H1 (cell line): ENCODE results near the gene TOMM40. TPM values are rescaled to one million over a fixed set of nuclear protein-coding genes. Genes with fewer than 3 reads are reported as not detected.
"Not testable (repeated sequence)": the region's sequence is repeated elsewhere in the genome, so short reads cannot be mapped to it uniquely, and the experiment has no call there.

ENCODE experiments used
- CTCF ChIA-PET: fragments of 300-600 bp; sonication (Branson Sonifier 250); formaldehyde crosslinking; loops from one replicate; lab custom pipeline; 2021; ENCODE audit not compliant: partially characterized antibody; lab: Charles Lee
- POLR2A ChIA-PET: fragments of 300-600 bp; sonication (Branson Sonifier 250); formaldehyde crosslinking; loops from one replicate; lab custom pipeline; 2021; ENCODE audit warnings: inconsistent platforms; ENCODE audit not compliant: partially characterized antibody; lab: Charles Lee
- DNase-seq, 2 experiments: peaks; one replicate each; pipeline versions ENCODE4 v3.0.0 to v3.0.0-alpha.2; 2010 to 2022; ENCODE audit warnings: low spot score in 2 of 2, low read depth in 1 of 2, mixed read lengths in 1 of 2
- FAIRE-seq: peaks from 2 replicates; lab custom pipeline; 2011; peaks lifted over from hg19 to GRCh38; lab: Jason Lieb, UNC
- H2AFZ ChIP-seq: 2 replicates; pipeline ENCODE4 v1.8.1; 2012; ENCODE audit warnings: low read length, inconsistent platforms
- H2AK5ac ChIP-seq: 2 replicates; pipeline ENCODE4 v1.6.1; 2013; ENCODE audit warnings: low read depth, low read length
- H2BK120ac ChIP-seq: replicated peaks from 2 replicates; pipeline ENCODE3; 2013; ENCODE audit warnings: low read depth, low read length, inconsistent platforms
- H2BK12ac ChIP-seq: 2 replicates; pipeline ENCODE4 v1.6.1; 2013; ENCODE audit warnings: low read depth, low read length
- H2BK15ac ChIP-seq: 2 replicates; pipeline ENCODE4 v1.6.1; 2013; ENCODE audit warnings: low read length
- H2BK20ac ChIP-seq: 2 replicates; pipeline ENCODE4 v1.6.1; 2013; ENCODE audit warnings: low read length
- H2BK5ac ChIP-seq: 2 replicates; pipeline ENCODE4 v1.6.1; 2013; ENCODE audit warnings: low read depth, low read length
- H3K14ac ChIP-seq: 2 replicates; pipeline ENCODE4 v1.6.1; 2013; ENCODE audit warnings: inconsistent platforms; ENCODE audit not compliant: insufficient read length
- H3K18ac ChIP-seq: 2 replicates; pipeline ENCODE4 v1.6.1; 2013; ENCODE audit warnings: low read length; ENCODE audit errors: extremely low read depth
- H3K23ac ChIP-seq: 2 replicates; pipeline ENCODE4 v1.6.1; 2013; ENCODE audit warnings: inconsistent platforms; ENCODE audit not compliant: insufficient read length
- H3K23me2 ChIP-seq: 2 replicates; pipeline ENCODE4 v1.6.1; 2013; ENCODE audit warnings: low read depth, low read length
- H3K27ac ChIP-seq: 2 replicates; pipeline ENCODE4 v1.6.1; 2011; ENCODE audit warnings: low read depth, low read length, inconsistent platforms
- H3K27me3 ChIP-seq, 4 experiments: replicated peaks in 1 of 4; 1 replicate in 1 of 4; 2 replicates in 3 of 4; pipeline versions ENCODE4 v1.6.1 to v1.8.1; 2011 to 2013; ENCODE audit warnings: low read length in 3 of 4, mild to moderate bottlenecking in 3 of 4, inconsistent platforms in 2 of 4, mixed read lengths in 2 of 4, moderate library complexity in 1 of 4; ENCODE audit not compliant: control insufficient read depth in 3 of 4, insufficient read depth in 3 of 4; ENCODE audit errors: extremely low read depth in 1 of 4
- H3K36me3 ChIP-seq, 4 experiments: 2 replicates each; pipeline versions ENCODE4 v1.6.1 to v1.8.1; 2011 to 2013; ENCODE audit warnings: mild to moderate bottlenecking in 4 of 4, low read length in 3 of 4, moderate library complexity in 2 of 4, control low read depth in 1 of 4, inconsistent platforms in 1 of 4; ENCODE audit not compliant: insufficient read depth in 4 of 4, control insufficient read depth in 2 of 4
- H3K4ac ChIP-seq: replicated peaks from 2 replicates; pipeline ENCODE3; 2013; ENCODE audit warnings: low read length, low read depth, mixed read lengths, inconsistent platforms; ENCODE audit not compliant: insufficient read length
- H3K4me1 ChIP-seq, 4 experiments: replicated peaks in 1 of 4; 1 replicate in 1 of 4; 2 replicates in 3 of 4; pipeline versions ENCODE4 v1.6.1 to v1.8.1; 2011 to 2013; ENCODE audit warnings: low read length in 3 of 4, inconsistent platforms in 2 of 4, mixed read lengths in 1 of 4; ENCODE audit not compliant: insufficient read depth in 4 of 4, control insufficient read depth in 3 of 4
- H3K4me2 ChIP-seq, 2 experiments: 2 replicates each; pipeline versions ENCODE4 v1.6.1 to v1.8.1; 2011 to 2013; ENCODE audit warnings: low read depth in 2 of 2, low read length in 2 of 2, control low read depth in 1 of 2, inconsistent platforms in 1 of 2, mild to moderate bottlenecking in 1 of 2; ENCODE audit not compliant: insufficient read depth in 1 of 2
- H3K4me3 ChIP-seq, 4 experiments: fragments of 200-600, 300-600 bp in 1 of 4; sonication (generic), shearing (Covaris generic), sonication (Bioruptor Twin) in 1 of 4; 2 replicates each; pipeline versions ENCODE4 v1.5.1 to v1.8.1; 2011 to 2016; ENCODE audit warnings: low read length in 4 of 4, low read depth in 3 of 4, control low read depth in 2 of 4, inconsistent platforms in 2 of 4, mild to moderate bottlenecking in 2 of 4, mixed read lengths in 1 of 4, moderate library complexity in 1 of 4; ENCODE audit not compliant: insufficient read depth in 2 of 4; ENCODE audit errors: extremely low read depth in 1 of 4
- H3K56ac ChIP-seq: replicated peaks from 2 replicates; pipeline ENCODE3; 2013; ENCODE audit warnings: low read depth, mild to moderate bottlenecking, mixed read lengths, low read length, inconsistent platforms; ENCODE audit not compliant: insufficient read length
- H3K79me1 ChIP-seq: 2 replicates; pipeline ENCODE4 v1.6.1; 2013; ENCODE audit warnings: low read depth, low read length, control low read depth
- H3K79me2 ChIP-seq, 2 experiments: 2 replicates each; pipeline versions ENCODE4 v1.6.1 to v1.8.1; 2012 to 2013; ENCODE audit warnings: low read length in 2 of 2, mild to moderate bottlenecking in 2 of 2, inconsistent platforms in 1 of 2; ENCODE audit not compliant: insufficient read depth in 2 of 2, control insufficient read depth in 1 of 2
- H3K9ac ChIP-seq, 4 experiments: replicated peaks in 1 of 4; 1 replicate in 1 of 4; 2 replicates in 3 of 4; pipeline versions ENCODE4 v1.6.1 to v1.8.1; 2011 to 2013; ENCODE audit warnings: low read depth in 3 of 4, low read length in 3 of 4, control low read depth in 2 of 4, mild to moderate bottlenecking in 2 of 4, moderate library complexity in 2 of 4, inconsistent platforms in 1 of 4; ENCODE audit errors: extremely low read depth in 1 of 4
- H3K9me3 ChIP-seq, 2 experiments: 2 replicates each; pipeline versions ENCODE4 v1.6.1 to v1.8.1; 2012 to 2013; ENCODE audit warnings: mild to moderate bottlenecking in 2 of 2, moderate library complexity in 2 of 2, control low read depth in 1 of 2, inconsistent platforms in 1 of 2, low read depth in 1 of 2, low read length in 1 of 2, mixed read lengths in 1 of 2; ENCODE audit not compliant: insufficient read depth in 2 of 2
- H4K20me1 ChIP-seq, 2 experiments: replicated peaks in 1 of 2; 2 replicates each; pipeline versions ENCODE3 to v1.8.1; 2011 to 2013; ENCODE audit warnings: inconsistent platforms in 2 of 2, low read length in 2 of 2, mild to moderate bottlenecking in 1 of 2; ENCODE audit not compliant: insufficient read depth in 2 of 2, control insufficient read depth in 1 of 2
- H4K5ac ChIP-seq: 2 replicates; pipeline ENCODE4 v1.6.1; 2013; ENCODE audit warnings: low read length, low read depth, mixed read lengths, inconsistent platforms; ENCODE audit not compliant: insufficient read length
- H4K8ac ChIP-seq: 2 replicates; pipeline ENCODE4 v1.8.0; 2013; ENCODE audit warnings: mild to moderate bottlenecking, moderate library complexity, low read length, inconsistent platforms; ENCODE audit not compliant: insufficient read depth; ENCODE audit errors: extremely low read depth
- H4K91ac ChIP-seq: replicated peaks from 2 replicates; pipeline ENCODE3; 2013; ENCODE audit warnings: low read length, mixed read lengths, inconsistent platforms; ENCODE audit not compliant: insufficient read length
- WGBS, 2 experiments: shearing (Covaris generic) in 1 of 2; methylation state at CpG; one replicate each; pipeline versions ENCODE4 v1.1.6 to v1.1.7; 2013 to 2015; ENCODE audit warnings: low lambda C conversion rate in 2 of 2, mixed read lengths in 2 of 2, inconsistent platforms in 1 of 2, low coverage in 1 of 2, missing lambda C conversion rate in 1 of 2; ENCODE audit not compliant: insufficient replicate concordance in 2 of 2, insufficient coverage in 1 of 2, insufficient read length in 1 of 2; ENCODE audit errors: extremely low coverage in 1 of 2, missing lambda C conversion rate in 1 of 2; 5-methylcytosine and 5-hydroxymethylcytosine counted together
- polyA plus RNA-seq, 7 experiments: library from polyadenylated mRNA; depleted of rRNA in 3 of 7; stranded (reverse) in 5 of 7; unstranded in 2 of 7; fragments of >200 nt in 5 of 7; fragments of 200-250 nt in 2 of 7; gene quantifications; 1 replicate in 5 of 7; 2 replicates in 1 of 7; 4 replicates in 1 of 7; pipeline versions ENCODE4 v1.2.1 to v1.2.3, GENCODE V29; 2011 to 2013; ENCODE audit warnings: missing spikeins in 2 of 7, mixed read lengths in 2 of 7
- total RNA-seq: library from RNA; stranded (reverse); fragmentation: NEBNext Ultra II Directional; extraction: Animal tissue kit (Norgen Biotek cat#: 25700); gene quantifications from 2 replicates; pipeline ENCODE4 v1.2.1, GENCODE V29; 2021

The TOMM40 gene
- total and polyA plus RNA-seq, 2 of the 8 experiments (the other 6 are each of a cell fraction or from before 2014, with no cell fraction given) = 154 to 179 TPM

GRCh38 chr19:44913512-44914432, 22.7 kb downstream of the TOMM40 start:
- peak overlapping the region; percentile 70 to 89 for H3K4me2 ChIP-seq
- ChIA-PET CTCF (interaction anchor here (0.9 to 15.2 kb wide), 5 partner anchors 10 to 75 kb away, joined by 3 to 201 read pairs (median 13); partner anchors contain the start of gene CLPTM1), POLR2A (interaction anchor here (0.6 to 4.9 kb wide), 7 partner anchors 9 to 92 kb away, joined by 3 to 50 read pairs (median 4); partner anchors contain the start of genes APOE, CLPTM1 and TOMM40)
- peak overlapping the region in 1 of 4 experiments; percentile 8; a peak in 2 of 7 replicates for H3K9ac ChIP-seq
- not testable (repeated sequence) for H3K14ac ChIP-seq, H4K8ac ChIP-seq, H3K79me1 ChIP-seq, H3K27ac ChIP-seq, H3K56ac ChIP-seq, H3K36me3 ChIP-seq, H3K27me3 ChIP-seq, H3K79me2 ChIP-seq, H3K23ac ChIP-seq, H2AFZ ChIP-seq, H3K9me3 ChIP-seq, H2BK120ac ChIP-seq, H4K20me1 ChIP-seq, H3K23me2 ChIP-seq, H4K5ac ChIP-seq, FAIRE-seq, DNase-seq, H2BK20ac ChIP-seq
- peak overlapping the region; percentile 83; the same call in 1 of the 2 replicates for H2BK5ac ChIP-seq
- H3K4me3 ChIP-seq = peak overlapping the region; percentile 41 to 76 (median 56)
- peak overlapping the region; percentile 46 for H3K4ac ChIP-seq
- H3K18ac ChIP-seq = peak overlapping the region; percentile 95; the same call in 1 of the 2 replicates
- peak overlapping the region; percentile 97; the same call in 1 of the 2 replicates for H2BK15ac ChIP-seq
- 68% methylated on average over 22 of the region's 23 CpGs; no CpG with 5 or more reads in 1 of the 2 experiments for WGBS, 2 experiments
- H4K91ac ChIP-seq = peak overlapping the region; percentile 17
- 0 out of 2 replicates have a peak overlapping the region, but pooled peaks have one; percentile 48 for H2AK5ac ChIP-seq
- 0 out of 2 replicates have a peak overlapping the region, but pooled peaks have one; percentile 75 for H2BK12ac ChIP-seq
- H3K4me1 ChIP-seq = peaks cover 4 to 17% (median 6%) of the 10 kb centered on the region in 4 experiments
